ENCODE measurements around the gene KLF6.

Gene KLF6

GRCh38 chr10:3786295-3787015, 1.4 kb upstream of the KLF6 start:
- DNase-seq = no peak

- DNase-seq = no peak
These were observed 852 bp upstream of the KLF6 start for GRCh38 chr10:3785851-3786271.

DNA sequence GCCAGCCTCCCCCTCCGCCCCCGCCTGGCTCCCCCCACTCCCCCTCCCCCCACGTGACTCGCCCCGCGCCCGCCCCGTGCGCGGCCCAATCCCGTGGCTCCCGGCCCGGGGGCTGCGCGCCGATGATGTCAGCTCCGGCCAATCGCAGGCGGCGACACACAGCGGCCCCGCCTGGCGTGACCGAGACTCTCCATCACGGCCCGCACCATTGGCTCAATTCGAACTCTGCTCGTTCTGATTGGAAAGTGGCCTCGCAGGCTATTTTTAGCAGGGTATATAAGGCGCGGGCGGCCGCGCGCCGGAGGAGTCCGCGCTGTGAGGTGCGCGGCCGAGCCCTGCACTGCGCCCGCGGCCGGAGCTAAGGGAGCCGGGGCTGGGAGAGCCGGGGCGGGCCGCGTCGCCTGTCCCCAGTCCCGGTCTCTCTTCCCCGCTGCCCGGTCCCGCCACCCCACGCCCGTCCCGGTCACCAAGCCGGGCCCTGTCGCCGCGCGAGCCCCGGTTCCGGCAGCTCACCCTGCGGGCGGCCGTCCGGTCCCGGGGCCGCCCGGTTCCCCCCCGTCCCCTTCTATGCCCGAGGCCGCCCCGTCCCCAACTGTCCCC, 342 bp upstream of the KLF6 start:
- DNase-seq = peak; percentile 99

- DNase-seq = no peak
These were observed 1.2 kb downstream of the KLF6 start for GRCh38 chr10:3783682-3784432.

DNA sequence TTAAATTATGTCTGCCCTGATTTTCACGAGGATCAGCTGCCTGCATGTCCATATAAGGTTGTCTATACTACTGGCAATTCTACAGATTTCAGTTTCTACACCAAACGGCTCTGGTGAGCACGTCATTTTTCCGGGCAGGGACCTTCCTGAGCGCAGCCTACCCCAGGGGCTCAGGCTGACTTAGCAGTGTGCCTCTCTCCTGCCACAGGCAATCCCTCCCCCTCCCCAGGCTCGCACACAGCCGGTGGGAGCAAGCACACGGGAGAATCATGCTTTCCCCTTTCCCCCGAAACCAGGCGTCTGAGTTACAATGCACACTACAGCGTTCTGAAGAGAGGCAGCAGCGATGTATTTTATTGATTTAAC, 1.7 kb downstream of the KLF6 start:
- DNase-seq = no peak

- DNase-seq = peak; percentile 51
These were observed 2.3 kb downstream of the KLF6 start for GRCh38 chr10:3782451-3783315.

DNA sequence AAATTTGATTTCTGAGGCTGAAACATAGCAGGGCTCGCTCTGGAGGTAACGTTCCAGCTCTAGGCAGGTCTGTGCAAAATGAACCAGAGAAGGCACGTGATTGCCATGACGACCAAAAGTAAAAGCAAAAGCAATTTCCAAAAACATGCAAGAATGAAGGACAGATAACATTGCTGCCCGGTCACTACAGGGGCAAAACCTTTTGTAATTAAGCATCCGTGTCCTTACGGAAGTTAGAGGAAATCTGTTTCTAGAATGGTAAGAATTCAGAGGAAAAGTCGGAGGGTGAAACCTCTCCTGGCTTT, 2.9 kb downstream of the KLF6 start:
- DNase-seq = no peak

DNA sequence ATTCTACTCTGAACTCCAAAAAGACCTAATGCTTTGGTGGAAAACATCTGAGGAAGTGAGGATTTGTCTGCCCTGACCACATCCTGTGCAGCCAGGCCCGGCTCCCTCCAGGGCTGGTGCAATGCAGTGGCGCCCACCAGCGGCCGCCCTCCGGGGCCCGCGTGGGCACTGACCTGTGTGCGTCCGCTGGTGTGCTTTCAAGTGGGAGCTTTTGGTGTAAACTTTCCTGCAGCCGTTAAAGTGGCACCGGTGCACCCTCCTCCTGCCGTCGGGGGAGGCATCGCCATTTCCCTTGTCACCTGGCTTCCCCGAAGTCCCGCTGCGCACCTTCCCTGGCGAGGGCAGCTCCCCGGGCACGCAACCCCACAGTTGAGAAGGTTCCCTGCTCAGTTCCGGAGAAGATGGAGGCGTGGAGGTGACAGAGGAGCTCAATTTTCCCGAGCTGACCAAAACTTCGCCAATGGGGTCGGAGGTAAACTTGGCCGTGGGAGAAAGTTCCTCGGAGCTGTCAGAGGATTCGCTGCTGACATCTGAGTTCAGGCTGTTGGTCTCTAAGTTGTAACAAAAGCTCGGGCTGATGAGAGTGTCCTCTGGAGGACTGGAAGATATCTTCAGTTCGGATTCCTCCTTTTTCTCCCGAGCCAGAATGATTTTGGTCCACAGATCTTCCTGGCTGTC, 3.4 kb downstream of the KLF6 start:
- DNase-seq = peak; percentile 46

GRCh38 chr10:3780771-3781467, 4.1 kb downstream of the KLF6 start:
- DNase-seq = no peak

DNA sequence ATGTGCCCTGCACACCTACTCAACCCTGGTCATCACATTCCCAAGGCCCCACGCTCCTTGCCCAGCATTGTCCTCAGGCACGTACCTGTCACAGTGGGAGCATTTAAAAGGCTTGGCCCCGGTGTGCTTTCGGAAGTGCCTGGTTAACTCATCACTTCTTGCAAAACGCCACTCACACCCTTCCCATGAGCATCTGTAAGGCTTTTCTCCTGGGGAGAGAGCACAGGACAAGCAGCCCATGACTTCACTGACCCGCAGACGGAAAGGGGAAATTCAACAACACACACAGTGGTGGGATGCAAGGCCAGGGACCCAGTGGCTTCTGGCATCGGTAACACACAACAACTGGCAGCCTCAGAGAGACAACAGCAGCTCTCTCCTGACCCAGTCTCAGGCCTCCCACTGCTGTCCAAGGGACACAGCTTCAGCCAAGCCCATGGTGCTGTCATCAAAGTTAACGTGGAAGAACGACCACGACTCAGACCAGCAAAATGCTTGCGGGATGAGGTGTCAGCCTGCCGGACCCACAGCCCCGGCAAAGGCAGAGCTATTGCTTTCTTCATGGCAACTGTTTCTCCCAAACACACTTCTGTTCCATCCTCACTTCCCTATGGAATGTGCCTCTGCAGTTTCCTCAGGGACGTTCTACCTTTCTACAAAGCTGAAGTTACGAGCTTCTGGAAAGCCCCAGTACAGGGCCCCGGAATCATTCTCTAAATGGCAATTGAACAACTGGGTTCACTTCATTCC, 4.8 kb downstream of the KLF6 start:
- DNase-seq = no peak

- no peak for DNase-seq
These were observed 5.8 kb downstream of the KLF6 start for GRCh38 chr10:3779158-3779741.

- no peak for DNase-seq
These were observed 6.3 kb downstream of the KLF6 start for GRCh38 chr10:3778692-3779157.

DNA sequence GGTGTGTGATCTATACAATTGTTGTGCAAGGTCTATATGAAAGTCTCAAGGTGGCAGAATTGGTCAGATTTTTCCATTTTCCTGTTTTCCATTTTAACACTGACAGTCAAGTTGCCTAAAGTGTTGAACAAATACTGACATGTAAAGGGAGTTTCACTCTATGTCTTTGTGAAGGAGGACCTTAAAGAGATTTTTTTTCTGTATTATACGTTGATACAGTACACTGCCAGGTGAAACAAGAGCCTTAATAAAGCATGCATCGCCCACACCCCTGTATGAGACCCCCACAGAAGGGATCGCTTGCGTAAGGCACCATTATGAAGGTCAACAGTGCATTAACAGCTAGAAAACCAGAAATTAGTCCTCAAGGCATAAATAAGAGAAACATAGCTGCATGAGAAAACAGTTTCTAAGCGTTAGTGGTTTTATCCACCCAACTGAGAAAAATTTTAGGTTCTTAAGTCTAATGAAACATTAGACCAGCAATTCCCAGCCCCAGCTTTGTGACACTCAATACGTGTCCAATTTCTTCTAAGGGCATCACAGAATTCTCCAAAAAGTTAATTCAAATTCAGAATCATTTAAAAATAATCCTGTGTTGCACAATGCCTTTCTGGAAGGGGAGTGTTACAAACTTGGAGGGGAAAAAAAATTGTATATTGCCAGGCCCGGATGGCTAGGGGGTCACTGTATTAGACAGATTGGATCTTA, 6.9 kb downstream of the KLF6 start:
- no peak for DNase-seq

- peak; percentile 42 for DNase-seq
These were observed 8.0 kb downstream of the KLF6 start for GRCh38 chr10:3776796-3777571.

- no peak for DNase-seq
These were observed 9.1 kb downstream of the KLF6 start for GRCh38 chr10:3775696-3776551.

DNA sequence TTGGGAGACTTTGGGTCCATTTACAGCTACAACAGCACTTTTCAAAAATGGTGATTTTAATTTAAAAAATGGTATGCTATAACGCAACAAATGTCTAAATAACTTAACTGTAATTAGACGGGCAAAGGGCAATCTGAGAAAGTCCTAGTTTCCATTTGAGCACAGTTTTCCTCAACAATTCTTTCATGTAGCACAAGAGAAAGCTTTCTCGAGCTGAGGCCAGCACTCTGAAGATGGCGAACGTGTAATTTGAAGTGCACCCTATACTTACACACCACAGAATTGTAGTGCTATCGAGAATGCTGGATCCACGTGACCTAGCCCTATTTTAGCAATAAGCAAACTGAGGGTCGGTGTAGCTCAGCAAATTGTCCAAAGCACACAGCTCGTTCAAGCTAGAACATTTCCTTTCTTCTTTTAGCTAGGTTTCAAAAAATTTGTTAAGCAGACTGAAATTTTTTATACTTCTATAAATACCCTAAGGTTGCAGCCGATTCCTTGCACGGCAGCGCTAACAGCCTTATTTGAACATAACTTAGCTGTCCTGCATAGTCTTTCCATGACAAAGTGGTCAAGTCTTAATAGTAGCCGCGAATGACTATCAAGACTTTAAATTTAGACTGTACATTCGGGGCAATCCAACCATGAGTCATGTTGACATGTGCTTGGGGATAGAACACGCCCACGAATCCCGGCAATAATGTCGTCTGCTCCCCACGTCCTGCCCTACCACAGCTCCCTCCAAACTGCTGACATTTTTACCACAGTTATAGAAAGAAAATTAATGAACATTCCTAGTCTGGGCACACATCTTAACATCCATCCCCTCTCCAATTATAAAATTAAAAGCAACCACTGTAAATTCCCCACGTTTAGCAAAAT, 10.0 kb downstream of the KLF6 start:
- no peak for DNase-seq

Measured in activated effector memory CD4-positive, alpha-beta T cell treated with Interleukin-2 at 50 U/mL for 16 hours (primary cell).